HG02981 (cell line): Measurements from ENCODE around the gene SC5D.

Experiments used
- ATAC-seq: cut with Tn5 transposase; IDR thresholded peaks from one replicate; pipeline ENCODE4 v1.9.1; 2021; ENCODE audit warnings: mild to moderate bottlenecking, moderate library complexity; ENCODE audit not compliant: unreplicated experiment

SC5D gene, protein sequence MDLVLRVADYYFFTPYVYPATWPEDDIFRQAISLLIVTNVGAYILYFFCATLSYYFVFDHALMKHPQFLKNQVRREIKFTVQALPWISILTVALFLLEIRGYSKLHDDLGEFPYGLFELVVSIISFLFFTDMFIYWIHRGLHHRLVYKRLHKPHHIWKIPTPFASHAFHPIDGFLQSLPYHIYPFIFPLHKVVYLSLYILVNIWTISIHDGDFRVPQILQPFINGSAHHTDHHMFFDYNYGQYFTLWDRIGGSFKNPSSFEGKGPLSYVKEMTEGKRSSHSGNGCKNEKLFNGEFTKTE

DNA sequence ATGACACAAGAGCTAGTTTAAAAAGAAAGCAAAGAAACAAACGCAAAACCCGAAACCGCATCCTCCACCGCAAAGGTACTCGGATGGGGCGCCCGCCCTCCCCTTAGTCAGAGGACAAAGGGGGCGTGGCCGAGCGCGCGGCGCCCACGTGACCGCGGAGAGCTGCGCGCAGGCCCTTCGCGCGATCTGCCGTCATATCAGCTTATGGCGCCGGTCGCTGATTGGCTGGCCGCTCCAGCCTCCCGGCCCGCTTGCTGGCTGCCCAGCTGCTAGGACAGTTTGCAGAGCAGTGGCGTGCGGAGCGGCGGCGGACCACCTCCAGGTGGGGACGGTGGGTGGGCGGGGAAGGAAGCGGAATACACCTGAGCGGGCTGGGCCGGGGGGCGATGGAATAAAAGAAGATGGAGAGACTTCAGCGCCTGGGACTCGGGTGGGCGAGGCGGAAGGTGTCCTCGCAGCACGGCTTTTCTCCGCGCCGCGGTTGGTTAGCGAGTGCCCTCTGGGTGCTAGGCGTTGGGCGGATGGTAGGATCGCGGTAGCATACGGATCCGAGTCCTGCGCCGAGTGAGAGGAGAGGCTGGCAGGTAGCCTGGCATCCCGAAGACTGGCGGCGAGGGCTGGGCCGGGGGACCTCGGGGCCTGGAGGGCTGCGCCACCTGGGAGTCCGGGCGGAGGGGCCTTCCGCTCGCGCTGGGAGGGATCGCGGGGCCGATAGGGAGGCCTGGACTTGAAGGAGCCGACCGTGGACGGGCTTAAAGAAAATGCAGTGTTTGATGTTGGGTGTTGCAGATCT is at the start of gene SC5D:
Gene SC5D (plus strand): TSS at position 277 of the 793 bp plus-strand sequence. CDS start 10,605 bp downstream, outside the sequence.
- peak; percentile 93 for ATAC-seq

DNA sequence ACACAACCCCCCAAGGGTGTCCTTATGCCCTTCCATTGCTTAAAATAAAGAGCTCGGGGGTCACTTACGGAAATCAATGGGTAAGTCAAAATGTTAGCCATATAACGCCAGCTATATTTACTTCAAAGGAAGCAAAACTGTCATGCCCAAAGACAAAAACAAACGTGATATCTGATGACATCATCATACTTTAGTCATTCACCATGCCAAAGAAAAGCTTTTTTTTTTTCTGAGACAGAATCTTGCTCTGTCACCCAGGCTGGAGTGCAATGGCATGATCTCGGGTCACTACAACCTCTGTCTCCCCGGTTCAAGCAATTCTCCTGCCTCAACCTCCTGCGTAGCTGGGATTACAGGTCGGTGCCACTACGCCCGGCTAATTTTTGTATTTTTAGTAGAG is 47.7 kb upstream of the SC5D start:
- ATAC-seq, result no peak

DNA sequence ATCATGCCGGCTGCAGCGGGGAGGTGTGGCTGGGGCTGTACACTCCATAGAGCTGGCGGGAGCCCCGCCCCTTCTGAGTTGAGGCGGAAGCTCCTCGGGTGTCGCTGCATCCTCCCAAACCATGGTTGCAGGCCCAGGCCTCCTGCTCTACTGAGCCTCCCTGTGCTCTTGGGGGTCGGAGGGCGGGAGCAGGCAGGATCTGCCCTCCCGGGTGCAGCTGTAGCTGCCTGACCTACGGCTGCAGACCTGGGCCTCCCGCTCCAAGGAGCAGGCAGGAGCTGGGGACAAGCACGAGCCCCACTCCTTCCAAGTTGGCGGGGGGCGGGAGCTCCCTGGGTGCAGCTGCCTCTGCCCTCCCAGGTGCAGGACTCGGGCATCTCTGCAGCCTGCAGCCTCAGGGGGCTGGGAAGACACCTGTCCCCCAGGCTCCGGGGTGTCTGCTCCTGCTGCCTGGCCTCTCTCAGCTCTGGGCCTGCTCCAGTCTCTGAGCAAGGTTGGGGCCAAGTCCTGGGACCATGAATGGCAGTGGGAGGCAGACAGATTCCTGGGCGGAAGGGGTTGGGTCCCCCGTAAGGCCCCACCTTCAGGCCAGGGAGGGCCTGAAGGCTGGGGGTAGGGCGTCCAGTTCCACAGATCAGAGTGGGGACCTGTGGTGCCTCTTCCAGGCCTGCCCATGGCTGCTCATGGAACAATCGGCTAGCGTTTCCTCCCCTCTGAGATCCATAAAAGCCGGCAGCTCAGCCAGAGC is 46.4 kb upstream of the SC5D start:
- no peak for ATAC-seq

DNA sequence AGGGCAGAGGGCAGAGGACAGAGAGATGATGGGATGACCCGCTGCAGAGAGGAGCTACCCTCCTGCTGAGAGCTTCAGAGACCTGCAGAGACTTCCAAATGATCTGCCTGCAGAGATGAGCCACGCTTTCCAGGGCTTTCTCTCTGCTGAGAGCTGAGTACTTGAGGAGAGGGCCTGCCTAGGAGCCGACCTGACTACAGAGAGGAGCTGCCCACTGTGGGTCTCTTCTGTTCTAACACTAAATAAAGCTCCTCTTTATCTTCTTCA is 45.9 kb upstream of the SC5D start:
- ATAC-seq, result no peak

DNA sequence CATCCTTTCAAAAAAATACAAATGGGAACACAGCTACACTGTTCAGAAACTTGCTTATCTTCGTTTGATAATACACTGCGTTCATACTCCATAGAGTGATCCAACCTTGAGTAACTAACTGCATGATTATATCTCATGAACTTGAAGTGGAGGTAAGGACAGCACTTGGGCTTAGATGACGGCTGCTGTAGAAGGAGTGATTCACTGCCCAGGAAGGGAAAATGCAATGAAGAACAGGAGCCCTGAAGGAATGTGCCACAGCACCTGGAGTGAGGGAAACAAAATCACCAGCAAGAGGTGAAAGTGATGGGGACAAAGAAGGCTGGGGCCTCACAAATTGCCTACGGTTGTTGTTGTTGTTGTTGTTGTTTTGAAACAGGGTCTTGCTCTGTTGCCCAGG is 44.1 kb upstream of the SC5D start:
- ATAC-seq, result no peak

DNA sequence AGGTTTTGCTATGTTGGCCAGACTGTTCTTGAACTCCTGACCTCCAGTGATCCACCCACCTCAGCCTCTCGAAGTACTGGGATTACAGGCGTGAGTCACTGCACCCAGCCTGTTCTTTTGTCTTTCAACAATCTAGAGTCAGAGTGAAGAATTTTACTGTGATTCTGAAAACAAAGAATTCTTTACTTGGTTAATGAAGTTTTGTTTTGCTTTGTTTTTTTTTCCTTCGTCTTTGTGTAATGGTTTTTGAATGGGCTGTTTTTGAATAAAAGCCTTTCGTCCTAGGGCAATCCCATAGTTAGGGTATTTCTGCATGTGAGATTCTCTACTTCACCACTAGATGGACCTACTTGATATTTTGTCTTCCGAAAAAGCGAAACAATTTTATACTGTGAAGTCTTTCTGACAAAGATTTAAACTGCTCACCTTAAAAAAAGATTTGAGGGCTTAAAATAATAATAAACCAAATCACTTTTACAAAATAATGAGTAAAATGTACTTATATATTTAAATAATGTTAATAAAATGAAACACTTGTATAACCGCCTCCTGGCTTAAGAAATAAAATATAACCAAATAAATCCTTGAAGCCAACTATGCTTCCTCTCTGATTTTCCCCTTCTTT is 43.4 kb upstream of the SC5D start:
- ATAC-seq, result peak; percentile 63

DNA sequence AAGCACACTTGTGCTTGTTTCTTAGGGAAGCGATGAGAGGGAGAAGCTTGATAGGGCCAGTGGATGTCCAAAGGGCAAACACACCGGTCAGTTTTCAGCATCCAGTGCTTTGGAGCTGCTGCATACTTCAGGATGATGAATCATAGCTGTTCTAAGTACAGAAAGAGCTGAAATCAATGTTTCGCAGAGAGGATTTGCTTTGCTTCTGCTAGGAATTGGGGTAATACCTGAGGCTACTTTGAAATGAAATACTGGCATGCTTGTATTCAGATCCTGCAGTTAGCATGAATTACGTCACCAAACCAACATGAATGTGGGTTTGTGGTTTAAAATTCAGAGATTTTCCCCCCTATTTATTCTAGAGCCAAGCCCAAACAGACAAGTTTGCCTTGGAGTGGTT is 41.7 kb upstream of the SC5D start:
- ATAC-seq, result no peak

DNA sequence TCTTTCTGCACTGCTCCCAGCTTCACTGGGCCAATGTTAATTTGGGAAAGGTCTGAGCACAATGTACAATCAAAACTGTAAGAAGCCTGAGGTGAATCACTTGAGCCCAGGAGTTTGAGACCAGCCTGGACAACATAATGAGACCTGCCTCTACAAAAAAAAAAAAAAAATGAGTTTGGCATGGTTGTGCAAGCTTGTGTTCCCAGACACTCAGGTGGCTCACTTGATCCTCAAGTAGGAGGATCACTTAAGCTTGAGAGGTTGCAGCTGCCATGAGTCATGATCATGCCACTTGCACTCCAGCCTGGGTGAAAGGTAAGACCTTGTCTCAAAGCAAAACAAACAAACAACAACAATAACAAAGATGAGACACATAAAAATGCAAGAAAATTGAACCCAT is 38.6 kb upstream of the SC5D start:
- ATAC-seq, result no peak

DNA sequence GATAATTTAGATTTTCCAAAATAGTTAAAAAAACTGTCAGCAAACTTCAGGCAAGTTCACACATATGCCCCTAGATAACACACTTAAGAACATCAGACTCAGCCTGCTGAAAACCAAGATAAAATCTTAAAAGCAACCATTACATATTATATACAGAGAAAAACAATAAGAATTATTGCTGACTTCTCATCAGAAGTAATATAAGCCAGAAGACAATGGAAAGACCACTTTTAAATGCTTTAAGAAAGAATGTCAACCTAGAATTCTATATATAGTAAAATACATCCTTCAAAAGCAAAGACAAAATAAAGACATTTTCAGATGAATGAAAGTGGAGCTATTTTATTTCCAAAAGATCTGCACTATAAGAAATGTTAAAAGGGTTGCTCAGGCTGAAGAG is 37.8 kb upstream of the SC5D start:
- no peak for ATAC-seq

DNA sequence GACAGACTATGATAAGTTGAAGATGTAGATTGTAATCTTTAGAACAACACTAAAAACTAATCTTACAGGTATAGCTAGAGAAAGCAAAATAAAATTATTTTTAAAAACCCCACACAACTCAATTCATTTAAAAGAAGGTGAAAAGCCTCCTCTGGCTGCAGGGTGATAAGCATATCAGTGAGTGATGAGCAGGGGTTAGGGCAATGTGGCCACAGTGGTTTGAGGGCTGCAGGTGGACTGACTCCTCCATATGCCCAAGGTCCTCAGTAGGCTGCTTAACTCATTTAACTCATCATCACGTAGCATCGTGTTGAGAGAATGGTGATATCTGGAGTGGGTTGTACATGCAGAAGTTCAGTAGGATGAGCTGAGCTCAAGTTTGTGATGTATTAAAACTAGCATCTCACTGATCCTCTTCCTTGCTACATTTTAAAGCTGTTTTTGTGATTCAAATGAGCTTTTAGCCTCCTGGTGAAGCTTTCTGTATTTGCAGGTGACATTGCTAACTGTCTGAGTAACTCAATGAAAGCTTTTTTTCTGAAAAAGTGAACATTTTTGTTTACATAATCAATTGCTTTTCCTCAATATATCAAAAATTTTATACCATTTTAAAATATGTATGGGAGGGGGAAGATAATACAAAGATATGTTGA is 37.0 kb upstream of the SC5D start:
- no peak for ATAC-seq

DNA sequence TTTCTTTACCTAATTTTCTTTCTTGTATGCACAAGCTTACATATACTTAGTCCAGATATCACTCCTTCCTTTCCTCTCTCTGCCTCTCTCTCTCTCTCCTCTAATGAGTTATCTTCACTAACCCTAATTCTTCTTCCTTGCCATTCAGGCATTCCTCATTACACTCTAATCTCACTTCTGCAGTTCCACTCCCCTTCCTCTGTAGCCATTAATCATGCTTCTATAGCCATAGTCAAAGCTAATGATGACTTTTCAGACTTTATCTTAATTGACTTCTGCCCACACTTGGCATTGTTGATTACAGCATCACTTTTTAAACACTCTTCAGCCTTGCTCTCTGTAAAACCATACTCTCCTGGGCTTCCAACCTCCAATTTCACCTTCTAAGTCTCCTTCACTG is 35.3 kb upstream of the SC5D start:
- ATAC-seq, result no peak

DNA sequence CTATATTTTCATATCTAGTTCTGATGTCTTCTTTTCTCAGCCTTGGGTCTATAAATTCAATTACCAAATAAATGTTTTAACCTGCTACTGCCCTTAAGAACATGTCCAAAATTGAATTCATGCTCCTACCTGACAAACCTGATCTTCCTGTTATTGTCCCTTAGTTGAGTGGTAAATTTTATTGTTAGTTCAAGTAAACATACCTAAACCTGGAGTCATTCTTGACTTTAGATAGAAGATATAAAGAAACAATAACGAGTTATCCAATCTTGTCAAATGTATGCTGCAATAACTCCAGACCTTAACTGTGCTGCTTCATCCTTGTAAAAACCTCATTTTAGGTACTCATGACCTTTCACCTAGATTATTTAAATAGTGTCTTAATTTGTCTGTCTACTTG is 34.6 kb upstream of the SC5D start:
- no peak for ATAC-seq

DNA sequence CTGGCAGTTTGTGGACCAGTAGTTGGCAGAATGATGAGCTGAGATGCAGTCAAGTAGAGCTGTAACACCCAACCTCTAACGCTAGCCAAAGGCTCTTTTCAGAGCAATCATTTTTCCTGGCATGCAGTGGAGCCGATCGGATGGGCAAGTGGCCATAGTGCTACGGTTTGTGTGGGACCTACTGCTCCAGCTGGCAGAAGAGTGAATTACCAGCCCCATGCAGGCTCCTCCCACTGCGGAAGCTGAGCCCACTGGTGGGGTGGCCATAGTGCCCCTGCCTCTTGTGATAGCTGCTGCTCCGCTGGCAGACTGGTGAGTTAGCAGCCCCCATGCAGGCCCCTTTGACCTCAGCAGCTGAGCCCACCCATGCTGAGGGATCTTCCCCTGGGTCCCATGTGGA is 27.0 kb upstream of the SC5D start:
- ATAC-seq, result no peak

DNA sequence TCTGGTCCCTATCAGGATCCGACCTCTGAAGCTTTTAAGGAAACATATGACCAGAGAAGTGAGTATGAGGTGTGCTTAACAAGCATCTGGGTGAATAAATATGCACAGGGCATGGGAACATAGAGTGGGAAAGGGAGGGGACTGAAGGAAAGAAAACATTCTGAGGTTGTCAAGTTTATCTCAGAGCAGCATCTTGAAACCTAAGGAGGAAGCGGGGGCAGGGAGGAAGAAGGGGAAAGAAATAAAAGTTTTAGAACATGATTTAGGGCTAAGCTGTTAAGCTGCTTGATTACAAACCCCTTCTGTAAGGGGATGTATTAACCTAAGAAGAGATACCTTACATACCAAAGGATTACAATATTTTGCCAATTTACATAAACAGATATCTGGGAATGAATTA is 24.0 kb upstream of the SC5D start:
- ATAC-seq, result no peak

DNA sequence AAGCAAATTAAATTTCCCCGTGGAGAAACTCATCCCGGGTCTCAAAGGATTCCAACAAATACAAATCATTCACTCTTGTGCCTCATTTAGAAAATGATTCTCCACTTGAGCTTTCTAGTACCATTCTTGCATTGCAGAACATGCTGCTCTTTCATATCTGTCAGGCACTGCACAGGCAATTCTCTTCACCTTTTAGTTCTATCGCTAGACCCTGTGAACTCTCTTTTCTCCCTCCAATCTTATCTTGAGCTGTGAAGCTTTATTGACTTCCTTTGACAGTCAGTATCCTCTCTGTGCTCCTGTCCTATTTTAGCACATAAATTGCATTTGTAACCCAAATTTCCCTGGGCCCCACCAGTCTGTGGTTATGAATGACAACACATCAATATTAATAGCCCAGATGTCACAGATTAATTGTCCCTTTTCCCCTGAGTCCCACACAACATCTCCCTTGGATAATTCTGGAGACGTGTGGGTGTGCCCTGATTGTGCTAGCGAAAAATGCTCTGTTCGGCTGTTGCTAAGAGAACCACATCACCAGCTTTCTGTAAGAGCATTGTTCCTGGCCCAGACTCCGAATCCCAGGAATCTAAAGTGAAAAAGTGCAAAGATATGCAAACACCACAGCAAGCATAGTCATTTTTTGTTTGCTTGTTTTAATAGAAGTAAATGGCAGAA is 22.4 kb upstream of the SC5D start:
- no peak for ATAC-seq

DNA sequence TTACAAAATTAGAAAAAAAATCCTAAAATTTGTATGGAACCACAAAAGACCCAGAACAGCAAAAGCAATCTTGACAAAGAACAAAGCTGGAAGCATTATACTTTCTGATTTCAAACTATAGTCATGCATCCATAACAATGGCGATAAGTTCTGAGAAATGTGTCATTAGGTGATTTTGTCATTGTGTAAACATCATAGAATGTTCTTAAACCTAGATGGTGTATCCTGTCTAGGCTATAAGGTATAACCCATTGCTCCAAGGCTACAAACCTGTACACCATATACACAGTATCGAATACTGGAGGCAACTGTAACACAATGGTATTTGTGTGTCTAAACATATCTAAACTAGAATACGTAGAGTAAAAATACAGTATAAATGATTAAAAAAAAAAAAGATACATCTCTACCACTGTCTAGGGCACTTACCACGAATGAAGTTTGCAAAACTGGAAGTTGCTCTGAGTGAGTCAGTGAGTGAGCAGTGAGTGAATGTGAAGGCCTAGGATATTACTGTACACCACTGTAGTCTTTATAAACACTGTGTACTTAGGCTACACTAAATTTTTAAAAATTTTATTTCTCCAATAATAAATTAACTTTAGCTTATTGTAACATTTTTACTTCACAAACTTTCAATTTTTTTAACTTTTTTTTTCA is 18.1 kb upstream of the SC5D start:
- no peak for ATAC-seq

DNA sequence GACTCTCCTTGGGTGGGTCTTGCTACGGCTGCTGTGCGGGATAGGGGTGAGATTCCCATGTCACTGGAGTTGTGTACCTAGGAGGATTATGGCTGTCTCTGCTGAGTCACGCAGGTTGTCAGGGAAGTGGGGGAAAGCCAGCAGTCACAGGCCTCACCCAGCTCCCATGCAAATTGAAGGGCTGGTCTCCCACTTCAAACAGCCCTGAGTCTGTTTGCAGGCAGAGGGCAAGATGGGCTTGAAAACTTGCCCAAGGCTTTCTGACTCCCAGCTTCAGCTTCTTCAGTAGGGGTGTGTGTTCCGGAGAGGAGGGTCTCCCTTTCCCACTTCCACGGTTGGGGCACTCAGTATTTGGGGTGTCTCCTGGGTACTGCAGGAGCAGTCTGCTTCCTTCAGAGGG is 10.9 kb upstream of the SC5D start:
- ATAC-seq, result no peak

DNA sequence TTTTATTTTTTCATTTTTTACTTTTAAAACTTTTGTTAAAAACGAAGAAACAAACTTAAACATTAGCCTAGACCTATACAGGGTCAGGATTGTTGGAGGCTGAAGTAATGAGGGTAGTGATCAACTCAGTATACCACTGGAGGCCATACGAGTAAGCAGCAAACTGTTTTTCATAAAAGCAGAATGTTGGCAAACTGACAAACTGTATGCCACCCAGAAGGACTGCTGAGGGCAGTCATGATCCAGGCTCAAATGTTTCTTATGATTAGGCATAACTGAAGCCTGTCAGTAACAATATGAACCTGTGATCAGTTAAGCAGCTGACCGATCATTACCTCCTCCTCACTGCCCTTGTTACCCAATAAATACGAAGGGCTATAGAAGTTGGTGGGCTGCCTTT is 10.2 kb upstream of the SC5D start:
- no peak for ATAC-seq

DNA sequence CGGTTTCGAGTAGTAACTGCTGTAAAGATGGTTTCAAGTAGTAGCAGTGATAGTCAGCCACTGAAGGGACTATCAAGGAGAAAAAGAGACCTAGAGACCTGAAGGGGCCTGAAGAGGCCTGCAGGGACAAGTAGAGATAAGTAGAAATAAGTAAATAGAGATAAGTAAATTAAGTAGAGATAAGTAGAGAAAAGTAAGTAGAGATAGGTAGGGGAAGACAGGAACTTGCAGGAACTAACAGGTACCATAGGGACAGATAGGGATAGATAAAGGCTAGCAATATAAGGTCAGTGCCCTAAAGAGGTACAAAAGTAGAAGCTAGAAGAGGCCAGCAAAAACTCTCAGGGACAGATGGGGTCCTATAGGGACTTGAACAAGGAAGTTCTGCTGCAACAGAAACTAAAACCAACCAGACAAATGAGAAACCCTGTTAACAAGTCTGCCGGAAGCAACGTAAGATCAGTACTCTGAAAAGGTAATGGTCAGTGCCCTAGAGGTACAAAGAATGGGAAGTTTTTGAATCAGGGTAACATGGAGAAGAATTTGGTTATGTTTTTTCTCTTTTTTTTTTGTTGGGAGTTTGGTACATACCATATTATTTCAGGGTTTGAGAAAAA is 9.6 kb upstream of the SC5D start:
- ATAC-seq, result peak; percentile 73

DNA sequence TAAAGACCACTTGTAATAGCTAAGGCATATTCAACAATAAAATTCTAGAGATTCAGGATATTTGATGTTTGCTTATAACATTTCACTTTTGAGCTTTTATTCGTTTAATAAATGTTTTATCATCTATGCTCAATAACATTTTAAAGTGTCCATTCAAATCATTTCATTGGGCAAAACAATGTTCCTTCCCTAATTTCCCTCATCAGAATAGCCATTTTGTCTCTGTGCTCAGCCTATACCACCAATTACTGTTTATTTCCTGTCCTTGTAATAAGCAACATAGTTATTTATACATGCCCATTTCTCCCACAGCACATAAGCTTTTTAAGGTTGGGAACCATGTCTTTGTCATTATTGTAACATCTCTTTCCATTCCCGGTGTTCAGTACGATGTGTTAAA is 1.3 kb upstream of the SC5D start:
- no peak for ATAC-seq
